ENCODE measurements around the gene SHPK. TPM values are rescaled to one million over a fixed set of nuclear protein-coding genes. Genes with fewer than 3 reads are reported as not detected.

The SHPK gene
- total RNA-seq, 5 donors from 2014 or later (not counting 1 experiment from before 2014, with no cell fraction given): 6.4 to 12.3 (median 10.5) TPM

DNA sequence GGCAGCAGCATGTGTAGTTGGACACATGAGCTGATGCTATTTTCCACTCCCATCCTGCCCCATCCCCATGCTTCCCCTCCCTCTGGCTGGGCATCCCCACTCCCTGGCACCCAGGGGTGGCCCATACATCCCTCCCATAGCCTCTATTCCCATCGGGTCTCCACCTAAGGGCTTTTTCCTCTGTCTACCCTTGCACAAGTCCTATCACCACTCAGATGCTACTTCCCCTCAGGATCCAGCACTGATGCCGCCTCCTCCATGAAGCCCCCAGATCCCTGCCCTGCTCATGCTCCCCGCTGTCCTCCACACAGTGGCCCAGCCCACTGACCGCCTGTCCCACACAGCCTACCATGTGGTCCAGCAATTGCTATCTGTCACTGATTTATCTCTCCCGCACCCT lies 42.7 kb downstream of the SHPK start:
- DNase-seq: no peak
- Mint-ChIP-seq H3K27ac (no peak overlapping the region), H3K27me3 (no peaks in the 10 kb centered on the region), H3K4me3 (no peak overlapping the region), H3K4me1 (no peaks in the 10 kb centered on the region), H3K36me3 (peaks cover 23% of the 10 kb centered on the region), H3K9me3 (no peaks in the 10 kb centered on the region)
- POLR2A ChIA-PET: no interaction called here
- no peaks in the 10 kb centered on the region for H3K27me3 ChIP-seq (replicated peaks in 1 of 2; ENCODE audit: control insufficient read depth in 2 of 2, extremely low read depth in 1 of 2, insufficient read depth in 2 of 2, low read length in 1 of 2)
- no peaks in the 10 kb centered on the region for H3K4me1 ChIP-seq (ENCODE audit: control insufficient read depth in 1 of 2, extremely low read depth in 1 of 2, insufficient read depth in 2 of 2, low read length in 2 of 2)
- H3K27ac ChIP-seq (ENCODE audit: low read length): no peak overlapping the region
- peaks cover 2 to 16% of the 10 kb centered on the region in 2 donors for H3K36me3 ChIP-seq (ENCODE audit: control insufficient read depth in 2 of 2, extremely low read depth in 1 of 2, insufficient read depth in 1 of 2, low read length in 1 of 2)
- CTCF ChIA-PET: no interaction called here
- no peaks in the 10 kb centered on the region for H3K9me3 ChIP-seq
- 86% methylated on average over 5 of the region's 5 CpGs for WGBS (ENCODE audit: insufficient coverage)
- no peak for ATAC-seq (replicated peaks in 1 of 4)
- no peak overlapping the region for H3K4me3 ChIP-seq (ENCODE audit: control insufficient read depth in 1 of 2, extremely low read depth in 1 of 2, low read length in 1 of 2)

DNA sequence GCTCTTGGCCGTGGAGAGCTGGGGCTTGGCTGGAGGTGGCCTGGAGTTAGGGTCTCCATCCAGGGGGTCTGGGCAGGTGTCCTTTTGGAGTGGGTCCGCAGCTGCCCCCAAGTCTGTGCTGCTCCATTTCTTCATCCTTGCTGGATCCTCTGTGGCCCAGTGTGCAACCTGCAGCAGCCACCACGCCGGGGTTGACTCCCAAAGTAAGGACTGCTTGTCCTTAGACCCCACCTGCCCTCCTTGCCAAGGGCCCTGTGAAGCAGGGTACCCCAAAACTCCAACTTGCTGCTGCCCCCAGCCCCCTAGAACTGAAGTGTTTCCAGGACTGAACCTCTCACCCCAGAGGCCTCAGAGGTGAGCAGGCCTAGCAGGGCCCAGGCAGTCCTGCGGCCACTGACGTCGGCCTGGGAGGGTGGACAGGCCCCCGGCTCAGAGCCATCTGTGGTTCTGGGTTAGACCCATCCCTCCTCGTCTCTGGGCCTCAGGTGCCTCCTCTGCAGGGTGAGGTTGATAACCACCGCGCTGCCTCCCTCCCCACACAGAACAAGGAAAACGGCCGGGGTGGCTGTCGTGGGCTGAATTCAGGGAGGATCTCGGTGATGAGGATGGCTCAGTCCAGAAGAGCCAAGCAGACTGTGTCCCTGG lies 43.7 kb downstream of the SHPK start:
- Histone ChIP-seq H3K4me1 (ENCODE audit: control insufficient read depth in 1 of 2, extremely low read depth in 1 of 2, insufficient read depth in 2 of 2, low read length in 2 of 2) (no peaks in the 10 kb centered on the region), H3K9me3 (no peaks in the 10 kb centered on the region), H3K4me3 (ENCODE audit: control insufficient read depth in 1 of 2, extremely low read depth in 1 of 2, low read length in 1 of 2) (no peak overlapping the region), H3K36me3 (ENCODE audit: control insufficient read depth in 2 of 2, extremely low read depth in 1 of 2, insufficient read depth in 1 of 2, low read length in 1 of 2) (peaks cover 4 to 16% of the 10 kb centered on the region in 2 donors), H3K27ac (ENCODE audit: low read length) (no peak overlapping the region), H3K27me3 (replicated peaks in 1 of 2; ENCODE audit: control insufficient read depth in 2 of 2, extremely low read depth in 1 of 2, insufficient read depth in 2 of 2, low read length in 1 of 2) (no peaks in the 10 kb centered on the region)
- H3K4me3 Mint-ChIP-seq: no peak overlapping the region
- H3K9me3 Mint-ChIP-seq: no peaks in the 10 kb centered on the region
- WGBS (ENCODE audit: insufficient coverage): 92% methylated on average over 5 of the region's 15 CpGs
- no peak for ATAC-seq (replicated peaks in 1 of 4)
- CTCF ChIA-PET: no interaction called here
- no peak overlapping the region for H3K27ac Mint-ChIP-seq
- peaks cover 23% of the 10 kb centered on the region for H3K36me3 Mint-ChIP-seq
- DNase-seq: no peak
- POLR2A ChIA-PET: no interaction called here
- H3K27me3 Mint-ChIP-seq: no peaks in the 10 kb centered on the region
- no peaks in the 10 kb centered on the region for H3K4me1 Mint-ChIP-seq

DNA sequence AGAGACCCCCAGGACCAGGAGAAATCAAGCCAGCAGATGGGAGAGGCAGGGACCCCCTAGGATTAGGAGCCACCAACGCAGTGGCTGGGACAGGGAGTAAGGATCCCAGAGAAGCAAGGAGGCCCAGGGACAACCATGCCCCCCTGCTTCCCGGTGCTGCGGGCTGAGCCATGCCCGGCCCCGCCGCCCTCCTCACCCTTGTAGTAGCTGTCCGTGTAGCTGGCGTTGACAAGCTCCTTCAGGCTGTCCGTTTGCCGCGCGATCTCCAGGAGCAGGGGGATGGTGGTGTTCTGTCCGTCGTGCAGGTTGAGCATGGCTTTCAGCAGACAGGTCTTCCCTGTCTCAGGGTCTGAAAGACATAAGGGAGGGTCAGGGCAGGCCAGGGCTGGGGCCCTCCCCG lies 45.3 kb downstream of the SHPK start:
- DNase-seq (no peak), ATAC-seq (replicated peaks in 1 of 4) (no peak)
- Mint-ChIP-seq H3K4me3 (no peak overlapping the region), H3K36me3 (peaks cover 29% of the 10 kb centered on the region), H3K4me1 (no peaks in the 10 kb centered on the region), H3K27ac (no peak overlapping the region), H3K9me3 (no peaks in the 10 kb centered on the region), H3K27me3 (no peaks in the 10 kb centered on the region)
- H3K9me3 ChIP-seq: no peaks in the 10 kb centered on the region
- peaks cover 4 to 21% of the 10 kb centered on the region in 2 donors for H3K36me3 ChIP-seq (ENCODE audit: control insufficient read depth in 2 of 2, extremely low read depth in 1 of 2, insufficient read depth in 1 of 2, low read length in 1 of 2)
- no peak overlapping the region for H3K4me3 ChIP-seq (ENCODE audit: control insufficient read depth in 1 of 2, extremely low read depth in 1 of 2, low read length in 1 of 2)
- ChIA-PET CTCF (no interaction called here), POLR2A (no interaction called here)
- H3K27me3 ChIP-seq (replicated peaks in 1 of 2; ENCODE audit: control insufficient read depth in 2 of 2, extremely low read depth in 1 of 2, insufficient read depth in 2 of 2, low read length in 1 of 2): no peaks in the 10 kb centered on the region
- WGBS (ENCODE audit: insufficient coverage): 84% methylated on average over 9 of the region's 15 CpGs
- no peaks in the 10 kb centered on the region for H3K4me1 ChIP-seq (ENCODE audit: control insufficient read depth in 1 of 2, extremely low read depth in 1 of 2, insufficient read depth in 2 of 2, low read length in 2 of 2)
- H3K27ac ChIP-seq (ENCODE audit: low read length): no peak overlapping the region

DNA sequence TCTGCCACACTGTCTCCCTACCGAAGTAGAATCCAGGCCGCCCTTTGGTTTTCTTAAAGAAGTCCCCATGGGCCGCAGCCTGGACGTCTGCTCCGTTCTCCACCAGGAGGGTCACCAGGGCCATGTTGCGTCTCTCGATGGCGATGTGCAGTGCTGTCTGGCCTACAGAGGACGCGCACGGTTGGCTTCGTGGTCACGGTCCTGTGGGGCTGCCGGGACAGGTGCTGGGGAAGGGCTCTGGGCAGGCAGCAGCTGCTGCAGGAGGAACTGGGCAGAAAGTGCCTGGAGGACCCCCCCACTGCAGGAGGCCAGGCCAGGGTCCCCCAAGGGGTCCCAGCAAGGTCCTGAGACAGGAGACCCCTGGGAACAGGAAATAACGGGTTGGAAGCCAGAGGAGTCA lies 45.8 kb downstream of the SHPK start:
- H3K4me1 ChIP-seq (ENCODE audit: control insufficient read depth in 1 of 2, extremely low read depth in 1 of 2, insufficient read depth in 2 of 2, low read length in 2 of 2): no peaks in the 10 kb centered on the region
- Mint-ChIP-seq H3K4me3 (no peak overlapping the region), H3K4me1 (no peaks in the 10 kb centered on the region), H3K27me3 (no peaks in the 10 kb centered on the region), H3K36me3 (peaks cover 32% of the 10 kb centered on the region), H3K27ac (no peak overlapping the region), H3K9me3 (no peaks in the 10 kb centered on the region)
- no peaks in the 10 kb centered on the region for H3K27me3 ChIP-seq (replicated peaks in 1 of 2; ENCODE audit: control insufficient read depth in 2 of 2, extremely low read depth in 1 of 2, insufficient read depth in 2 of 2, low read length in 1 of 2)
- no peak for ATAC-seq (replicated peaks in 1 of 4)
- no peak overlapping the region for H3K27ac ChIP-seq (ENCODE audit: low read length)
- no peaks in the 10 kb centered on the region for H3K9me3 ChIP-seq
- peaks cover 4 to 24% of the 10 kb centered on the region in 2 donors for H3K36me3 ChIP-seq (ENCODE audit: control insufficient read depth in 2 of 2, extremely low read depth in 1 of 2, insufficient read depth in 1 of 2, low read length in 1 of 2)
- H3K4me3 ChIP-seq (ENCODE audit: control insufficient read depth in 1 of 2, extremely low read depth in 1 of 2, low read length in 1 of 2): no peak overlapping the region
- DNase-seq: no peak
- POLR2A ChIA-PET: no interaction called here
- WGBS (ENCODE audit: insufficient coverage): over 99% methylated on average over 14 of the region's 15 CpGs
- CTCF ChIA-PET: no interaction called here

DNA sequence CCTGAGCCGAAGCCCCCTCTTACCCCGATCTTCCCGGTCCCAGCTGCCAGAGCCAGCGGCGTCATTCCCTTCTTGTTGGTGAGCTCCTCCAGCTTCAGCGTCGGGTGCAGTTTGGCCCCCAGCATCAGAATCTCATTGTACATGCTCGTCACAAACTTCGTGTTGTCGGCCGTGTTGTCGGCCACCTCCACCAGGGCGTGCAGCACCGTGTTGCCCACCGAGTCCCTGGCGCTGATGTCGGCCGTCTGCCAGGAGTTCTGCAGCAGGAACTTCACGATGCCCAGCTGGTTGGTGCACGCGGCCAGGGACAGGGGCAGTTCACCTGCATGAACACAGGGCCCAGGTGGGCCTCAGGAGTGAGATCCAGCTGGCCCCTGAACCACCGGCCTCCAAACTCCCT lies 46.3 kb downstream of the SHPK start:
- H3K27me3 ChIP-seq (replicated peaks in 1 of 2; ENCODE audit: control insufficient read depth in 2 of 2, extremely low read depth in 1 of 2, insufficient read depth in 2 of 2, low read length in 1 of 2): no peaks in the 10 kb centered on the region
- H3K27ac ChIP-seq (ENCODE audit: low read length): no peak overlapping the region
- ATAC-seq (replicated peaks in 1 of 4) (no peak), DNase-seq (no peak)
- H3K4me3 ChIP-seq (ENCODE audit: control insufficient read depth in 1 of 2, extremely low read depth in 1 of 2, low read length in 1 of 2): no peak overlapping the region
- ChIA-PET CTCF (no interaction called here), POLR2A (no interaction called here)
- no peaks in the 10 kb centered on the region for H3K4me1 Mint-ChIP-seq
- H3K36me3 Mint-ChIP-seq: peaks cover 34% of the 10 kb centered on the region
- no peaks in the 10 kb centered on the region for H3K9me3 ChIP-seq
- no peaks in the 10 kb centered on the region for H3K27me3 Mint-ChIP-seq
- 98% methylated on average over 22 of the region's 22 CpGs for WGBS (ENCODE audit: insufficient coverage)
- H3K4me3 Mint-ChIP-seq: no peak overlapping the region
- H3K36me3 ChIP-seq (ENCODE audit: control insufficient read depth in 2 of 2, extremely low read depth in 1 of 2, insufficient read depth in 1 of 2, low read length in 1 of 2): peaks cover 4 to 27% of the 10 kb centered on the region in 2 donors
- no peaks in the 10 kb centered on the region for H3K9me3 Mint-ChIP-seq
- no peaks in the 10 kb centered on the region for H3K4me1 ChIP-seq (ENCODE audit: control insufficient read depth in 1 of 2, extremely low read depth in 1 of 2, insufficient read depth in 2 of 2, low read length in 2 of 2)
- no peak overlapping the region for H3K27ac Mint-ChIP-seq

DNA sequence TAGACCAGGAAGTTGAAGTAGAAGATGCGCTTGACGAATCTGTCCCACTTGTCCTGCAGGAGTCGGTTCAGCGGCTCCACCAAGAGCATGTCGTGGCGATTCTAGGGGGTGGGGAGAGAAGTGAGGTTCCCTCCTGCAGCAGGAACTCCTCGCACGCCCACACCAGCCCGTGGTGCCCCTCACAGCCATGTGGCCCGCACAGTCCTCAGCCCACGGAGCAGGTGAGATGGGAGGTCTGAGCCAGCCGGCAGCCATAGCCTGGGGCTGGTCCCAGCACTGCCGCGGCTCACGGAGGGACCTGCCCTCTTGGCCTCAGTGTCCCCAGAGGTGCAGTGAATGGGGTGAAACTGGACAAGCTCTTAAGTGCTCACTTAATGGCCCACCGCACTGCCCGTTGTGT lies 50.2 kb downstream of the SHPK start:
- H3K4me3 Mint-ChIP-seq: no peak overlapping the region
- POLR2A ChIA-PET: no interaction called here
- H3K4me1 ChIP-seq (ENCODE audit: control insufficient read depth in 1 of 2, extremely low read depth in 1 of 2, insufficient read depth in 2 of 2, low read length in 2 of 2): no peaks in the 10 kb centered on the region

DNA sequence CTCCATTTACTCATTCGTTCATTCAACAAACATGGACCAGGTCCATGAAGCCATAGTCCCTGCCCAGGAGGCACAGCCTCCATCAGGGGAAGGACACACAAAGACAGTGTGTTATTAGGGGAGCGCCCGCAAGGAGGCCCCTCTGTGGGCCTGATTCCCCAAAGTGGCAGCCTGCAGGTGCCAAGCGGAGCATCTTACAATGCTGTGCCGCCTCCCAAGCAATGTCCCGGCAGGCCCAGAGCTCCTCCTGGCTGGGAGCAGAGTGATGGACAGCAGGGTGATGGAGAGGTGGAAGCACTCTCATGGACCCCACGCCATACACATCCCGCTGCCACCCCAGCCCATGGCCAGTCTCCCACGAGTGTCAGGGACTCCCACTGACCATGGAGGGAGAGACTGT lies 52.6 kb downstream of the SHPK start:
- Histone ChIP-seq H3K27ac (ENCODE audit: low read length) (no peak overlapping the region), H3K4me3 (ENCODE audit: control insufficient read depth in 1 of 2, extremely low read depth in 1 of 2, low read length in 1 of 2) (no peak overlapping the region), H3K27me3 (replicated peaks in 1 of 2; ENCODE audit: control insufficient read depth in 2 of 2, extremely low read depth in 1 of 2, insufficient read depth in 2 of 2, low read length in 1 of 2) (no peaks in the 10 kb centered on the region), H3K4me1 (ENCODE audit: control insufficient read depth in 1 of 2, extremely low read depth in 1 of 2, insufficient read depth in 2 of 2, low read length in 2 of 2) (no peaks in the 10 kb centered on the region), H3K9me3 (no peaks in the 10 kb centered on the region), H3K36me3 (ENCODE audit: control insufficient read depth in 2 of 2, extremely low read depth in 1 of 2, insufficient read depth in 1 of 2, low read length in 1 of 2) (peaks cover 2 to 15% of the 10 kb centered on the region in 2 donors)
- POLR2A ChIA-PET: no interaction called here
- no peak overlapping the region for H3K4me3 Mint-ChIP-seq
- WGBS (ENCODE audit: insufficient coverage): 94% methylated on average over 8 of the region's 9 CpGs
- no peak for DNase-seq
- CTCF ChIA-PET: no interaction called here
- H3K27me3 Mint-ChIP-seq: no peaks in the 10 kb centered on the region
- ATAC-seq (replicated peaks in 1 of 4): peak in 1 of 4 experiments; percentile 13
- peaks cover 29% of the 10 kb centered on the region for H3K36me3 Mint-ChIP-seq
- H3K27ac Mint-ChIP-seq: no peak overlapping the region
- H3K4me1 Mint-ChIP-seq: no peaks in the 10 kb centered on the region
- H3K9me3 Mint-ChIP-seq: no peaks in the 10 kb centered on the region

More for the DNA sequence above, 50.2 kb downstream of the SHPK start:
- peaks cover 38% of the 10 kb centered on the region for H3K36me3 Mint-ChIP-seq
- ATAC-seq (replicated peaks in 1 of 4) (no peak), DNase-seq (no peak)
- H3K4me1 Mint-ChIP-seq: no peaks in the 10 kb centered on the region
- no peak overlapping the region for H3K27ac Mint-ChIP-seq
- Histone ChIP-seq H3K27ac (ENCODE audit: low read length) (no peak overlapping the region), H3K4me3 (ENCODE audit: control insufficient read depth in 1 of 2, extremely low read depth in 1 of 2, low read length in 1 of 2) (no peak overlapping the region), H3K9me3 (no peaks in the 10 kb centered on the region), H3K27me3 (replicated peaks in 1 of 2; ENCODE audit: control insufficient read depth in 2 of 2, extremely low read depth in 1 of 2, insufficient read depth in 2 of 2, low read length in 1 of 2) (no peaks in the 10 kb centered on the region), H3K36me3 (ENCODE audit: control insufficient read depth in 2 of 2, extremely low read depth in 1 of 2, insufficient read depth in 1 of 2, low read length in 1 of 2) (peaks cover 2 to 31% of the 10 kb centered on the region in 2 donors)
- H3K27me3 Mint-ChIP-seq: no peaks in the 10 kb centered on the region
- CTCF ChIA-PET: no interaction called here
- WGBS (ENCODE audit: insufficient coverage): 95% methylated on average over 17 of the region's 17 CpGs
- no peaks in the 10 kb centered on the region for H3K9me3 Mint-ChIP-seq
